Epithelial cell of proximal tubule (primary cell): Measurements from ENCODE around the gene SLC7A1. TPM values are rescaled to one million over a fixed set of nuclear protein-coding genes. Genes with fewer than 3 reads are reported as not detected.

Experiments used
- DNase-seq: peaks from one replicate; pipeline ENCODE4 v3.0.0-alpha.2; 2011; ENCODE audit warnings: low read depth
- H3K4me3 ChIP-seq: 2 replicates; pipeline ENCODE4 v1.5.1; 2011; ENCODE audit warnings: low read depth, mild to moderate bottlenecking, low read length
- total RNA-seq: library from RNA; depleted of rRNA; stranded (reverse); fragments of >200 nt; gene quantifications from 2 replicates; pipeline ENCODE4 v1.2.3, GENCODE V29; 2015
- TF ChIP-seq, protein P1 (sequence below): conservative IDR thresholded peaks from 2 replicates; pipeline ENCODE4 v1.5.1; 2012; ENCODE audit warnings: low read depth, mild to moderate bottlenecking, low read length

SLC7A1 gene
- total RNA-seq, 1 donor from 2014 or later: 48.5 TPM

DNA sequence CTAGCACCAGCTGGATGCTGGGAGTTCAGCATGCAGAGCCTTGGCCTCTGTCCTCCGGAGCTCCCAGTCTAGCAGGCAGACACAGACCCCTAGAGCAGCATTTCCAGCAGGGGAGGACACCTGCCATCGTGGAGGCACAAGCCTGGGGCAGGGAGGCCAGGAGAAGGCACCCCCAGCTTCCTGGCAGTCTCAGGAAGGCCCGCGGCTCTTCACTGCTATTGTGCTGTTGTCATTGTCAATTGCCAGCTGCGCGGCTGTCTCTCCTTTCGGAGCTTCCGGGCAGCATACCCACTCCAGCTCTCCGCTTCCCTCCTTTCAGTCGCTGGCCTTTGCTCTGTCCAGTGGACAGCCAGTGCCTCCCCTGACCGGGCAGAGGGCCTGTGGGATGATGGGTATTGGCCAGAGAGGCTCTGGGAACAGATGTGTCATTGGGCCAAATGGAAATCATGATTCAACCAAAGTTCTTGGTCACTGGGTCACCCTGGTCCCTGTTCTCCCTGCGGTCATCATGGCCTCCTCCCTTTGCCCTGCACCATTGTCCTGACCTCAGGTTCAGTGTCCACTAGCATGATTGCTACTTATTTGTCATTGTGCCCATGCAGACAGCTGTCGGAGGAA is 93.0 kb downstream of the SLC7A1 start:
- no peak for DNase-seq
- H3K4me3 ChIP-seq: no peak overlapping the region
- TF ChIP-seq, protein P1, sequence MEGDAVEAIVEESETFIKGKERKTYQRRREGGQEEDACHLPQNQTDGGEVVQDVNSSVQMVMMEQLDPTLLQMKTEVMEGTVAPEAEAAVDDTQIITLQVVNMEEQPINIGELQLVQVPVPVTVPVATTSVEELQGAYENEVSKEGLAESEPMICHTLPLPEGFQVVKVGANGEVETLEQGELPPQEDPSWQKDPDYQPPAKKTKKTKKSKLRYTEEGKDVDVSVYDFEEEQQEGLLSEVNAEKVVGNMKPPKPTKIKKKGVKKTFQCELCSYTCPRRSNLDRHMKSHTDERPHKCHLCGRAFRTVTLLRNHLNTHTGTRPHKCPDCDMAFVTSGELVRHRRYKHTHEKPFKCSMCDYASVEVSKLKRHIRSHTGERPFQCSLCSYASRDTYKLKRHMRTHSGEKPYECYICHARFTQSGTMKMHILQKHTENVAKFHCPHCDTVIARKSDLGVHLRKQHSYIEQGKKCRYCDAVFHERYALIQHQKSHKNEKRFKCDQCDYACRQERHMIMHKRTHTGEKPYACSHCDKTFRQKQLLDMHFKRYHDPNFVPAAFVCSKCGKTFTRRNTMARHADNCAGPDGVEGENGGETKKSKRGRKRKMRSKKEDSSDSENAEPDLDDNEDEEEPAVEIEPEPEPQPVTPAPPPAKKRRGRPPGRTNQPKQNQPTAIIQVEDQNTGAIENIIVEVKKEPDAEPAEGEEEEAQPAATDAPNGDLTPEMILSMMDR: no peak

- no peak overlapping the region for H3K4me3 ChIP-seq
- TF ChIP-seq, protein P1: no peak
- DNase-seq: no peak
Observed at GRCh38 chr13:29501674-29502073, 93.8 kb downstream of the SLC7A1 start.

- TF ChIP-seq, protein P1: no peak
- no peak overlapping the region for H3K4me3 ChIP-seq
- DNase-seq: no peak
Observed at GRCh38 chr13:29500386-29500785, 95.1 kb downstream of the SLC7A1 start.

DNA sequence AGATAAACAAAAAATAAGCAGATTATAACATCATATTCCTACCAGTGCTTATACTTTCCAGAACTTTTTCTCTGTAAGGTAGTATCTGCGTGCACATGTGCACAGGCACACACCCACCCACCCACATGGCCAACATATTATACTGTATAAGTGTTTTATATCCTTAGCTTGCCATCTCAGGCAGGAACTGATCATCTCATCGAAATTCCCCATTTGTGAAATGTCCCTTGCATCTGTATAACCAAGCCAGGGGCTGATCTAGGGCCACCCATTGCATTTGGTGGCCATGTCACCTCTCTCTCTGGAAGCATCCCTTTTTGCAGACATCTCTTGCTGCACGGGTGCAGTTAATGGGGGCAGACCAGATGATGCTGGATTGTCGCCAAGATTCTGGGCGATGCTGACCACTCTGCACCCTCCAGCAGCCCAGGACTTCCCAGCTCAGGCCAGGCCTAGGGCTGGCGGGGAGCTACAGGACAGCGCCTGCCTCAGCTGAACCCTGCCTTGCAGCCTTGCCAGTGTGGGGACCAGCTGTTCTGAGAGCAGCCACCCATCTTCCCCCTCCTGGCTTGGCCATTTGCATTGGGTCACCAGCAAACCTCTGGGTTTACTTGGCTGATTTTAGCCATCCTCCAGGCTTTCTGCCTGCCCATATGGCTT is 95.9 kb downstream of the SLC7A1 start:
- DNase-seq: no peak
- TF ChIP-seq, protein P1: no peak
- no peak overlapping the region for H3K4me3 ChIP-seq

DNA sequence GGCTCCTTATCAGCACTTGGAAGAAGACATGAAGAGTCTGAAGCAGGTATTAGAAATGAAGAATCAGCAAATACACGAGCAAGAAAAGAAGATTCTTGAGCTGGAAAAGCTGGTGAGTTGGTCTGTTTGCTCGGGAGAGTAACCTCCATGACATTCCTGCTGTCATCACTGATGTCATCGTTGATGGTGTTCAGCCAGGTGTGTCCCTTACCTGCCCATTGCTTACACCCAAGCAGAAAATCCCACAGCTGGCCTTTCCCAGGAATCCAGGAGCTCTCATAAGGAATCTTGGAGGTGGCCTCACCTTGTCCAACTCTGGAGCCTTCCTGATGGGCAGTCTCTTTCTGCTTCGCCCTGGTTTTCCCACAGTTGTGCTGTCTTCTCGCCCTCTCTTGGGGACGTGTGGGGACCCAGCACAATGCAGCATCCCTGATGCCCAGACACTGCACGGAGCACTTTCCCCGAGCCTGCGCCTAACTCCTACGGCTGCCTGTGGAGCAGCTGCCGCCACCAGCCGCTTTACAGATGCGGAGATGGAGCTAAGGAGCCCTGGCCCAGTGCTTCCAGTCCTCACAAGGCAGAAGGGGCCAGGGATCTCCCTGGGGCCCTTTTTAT is 97.0 kb downstream of the SLC7A1 start:
- no peak overlapping the region for H3K4me3 ChIP-seq
- TF ChIP-seq, protein P1: no peak
- DNase-seq: no peak

DNA sequence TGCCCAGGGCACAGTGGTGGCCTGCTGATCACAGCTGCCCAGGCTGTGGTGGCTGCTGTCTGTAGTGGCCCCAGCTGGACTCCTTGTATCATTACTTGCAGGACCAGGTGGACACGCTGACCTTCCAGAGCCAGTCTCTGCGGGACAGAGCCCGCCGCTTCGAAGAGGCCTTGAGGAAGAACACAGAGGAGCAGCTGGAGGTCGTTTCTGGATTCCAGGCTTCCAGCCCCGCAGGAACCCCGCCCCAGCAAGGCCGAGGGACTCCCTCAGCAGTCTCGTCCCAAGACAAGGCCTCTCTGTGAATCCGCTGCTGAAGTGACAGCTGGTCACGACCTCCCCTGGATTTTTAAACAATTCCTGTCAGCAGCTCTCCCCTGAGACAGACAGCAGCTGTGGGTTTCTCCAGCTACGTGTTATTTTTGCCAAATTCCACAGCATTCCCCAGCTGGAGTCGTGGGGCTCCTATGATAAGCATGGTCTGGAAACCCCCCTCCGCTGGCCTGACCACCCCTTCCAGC is 98.3 kb downstream of the SLC7A1 start:
- TF ChIP-seq, protein P1: no peak

More for the DNA sequence above, 98.3 kb downstream of the SLC7A1 start:
- H3K4me3 ChIP-seq: no peak overlapping the region
- DNase-seq: no peak
